NOMO-1 treated with DMSO at 0.1 percent for 48 hours (cell line): ENCODE data around the gene NRGN.

Experiments used
- DNase-seq: peaks from one replicate; lab custom pipeline; 2025; ENCODE audit not compliant: unreplicated experiment; lab: John Stamatoyannopoulos, UW

NRGN gene

DNA sequence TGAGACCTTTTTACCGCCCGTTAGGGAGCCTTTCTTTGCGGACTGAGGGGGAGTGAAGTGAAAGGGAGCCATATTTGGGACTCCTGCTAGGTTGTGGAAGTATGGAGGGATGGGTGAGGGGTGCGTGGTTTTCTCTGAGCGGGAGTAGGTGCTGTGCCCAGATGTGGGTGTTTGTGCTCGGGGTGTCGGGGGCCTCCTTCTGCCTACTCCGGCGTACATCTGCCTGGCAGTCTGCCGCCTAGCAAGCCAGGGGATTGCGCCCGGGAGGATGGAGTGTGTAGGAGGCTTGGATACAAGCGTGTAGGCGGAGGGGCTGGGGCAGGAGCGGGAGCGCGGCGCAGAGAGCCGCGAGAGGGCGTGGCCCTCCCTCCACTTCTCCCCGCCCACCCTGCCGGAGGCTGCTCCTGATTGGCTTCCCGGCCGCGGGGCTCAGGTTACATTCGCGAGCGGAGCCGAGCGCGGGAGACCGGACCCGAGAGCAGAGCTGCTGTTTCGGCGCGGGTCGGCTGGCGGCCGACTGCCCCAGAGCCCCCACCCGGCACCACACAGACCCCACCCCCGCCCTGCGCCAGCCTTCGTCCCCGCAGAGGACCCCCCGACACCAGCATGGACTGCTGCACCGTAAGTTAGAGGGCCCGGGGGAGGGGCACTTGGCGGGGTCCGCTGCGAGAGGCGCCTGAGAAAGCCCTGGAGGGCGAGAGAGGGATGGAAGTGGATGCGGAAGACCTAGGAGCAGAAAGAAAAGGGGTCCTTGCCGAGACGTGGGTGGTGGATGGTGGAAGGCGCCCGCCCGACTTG is at the start of gene NRGN:
TSS of gene NRGN (plus strand) at position 464 of the 798 bp plus-strand sequence. CDS start at position 607, 143 bp downstream.
- DNase-seq: peak; percentile 89

DNA sequence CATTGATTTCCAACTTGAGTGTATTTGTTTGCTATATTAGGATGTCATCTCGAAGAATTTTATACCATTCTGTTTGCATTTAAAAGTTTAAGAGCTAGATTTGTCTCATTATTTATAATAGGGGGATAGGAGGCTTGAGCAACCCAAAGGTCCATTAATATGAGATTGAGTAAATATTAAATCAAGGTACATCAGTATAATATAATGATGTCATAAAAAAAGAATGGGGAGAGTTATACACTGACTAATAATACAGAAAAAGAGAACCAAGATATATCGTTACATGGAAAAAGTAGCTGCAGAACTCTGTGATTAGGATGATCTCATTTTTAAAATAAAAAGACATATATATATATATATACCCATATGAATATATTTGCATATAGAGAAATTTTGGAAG is 46.6 kb upstream of the NRGN start:
- DNase-seq: no peak

DNA sequence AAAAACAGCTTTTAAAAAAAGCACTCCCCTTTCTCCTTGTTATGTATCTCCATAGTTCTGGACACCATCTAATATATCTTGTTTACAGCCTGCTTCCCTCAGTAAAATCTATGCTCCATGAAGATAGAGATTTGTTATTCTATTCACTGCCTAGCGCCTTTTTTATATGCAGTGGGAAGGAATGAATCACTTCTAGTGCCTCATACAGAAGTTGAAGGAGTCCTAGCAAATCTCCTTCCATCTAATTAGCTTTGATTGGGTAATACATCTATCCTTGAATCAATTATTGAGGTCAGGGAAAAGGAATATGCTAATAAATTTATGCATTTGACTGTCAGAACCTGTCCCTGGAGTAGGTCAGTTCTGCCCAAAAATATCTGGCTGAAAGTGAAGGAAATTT is 40.2 kb upstream of the NRGN start:
- no peak for DNase-seq

DNA sequence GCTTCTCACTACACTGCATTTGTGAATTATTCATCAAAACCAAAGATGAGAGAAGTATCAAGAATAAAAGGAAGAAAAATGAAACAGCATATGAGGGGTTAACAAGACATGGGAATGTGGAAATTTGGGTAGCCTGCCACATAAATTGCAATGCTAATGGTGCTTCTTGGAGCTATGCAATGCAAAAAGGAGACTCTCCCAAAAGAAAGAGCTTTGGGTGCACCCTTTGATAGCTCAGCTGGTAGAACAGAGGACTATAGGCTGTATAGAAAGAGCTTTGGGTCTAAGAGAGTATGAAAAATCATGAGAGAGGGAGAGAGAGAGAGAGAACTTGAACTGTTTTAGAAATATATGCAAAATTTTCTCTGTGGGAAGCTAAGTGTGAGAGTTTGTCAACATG is 39.7 kb upstream of the NRGN start:
- DNase-seq: no peak

DNA sequence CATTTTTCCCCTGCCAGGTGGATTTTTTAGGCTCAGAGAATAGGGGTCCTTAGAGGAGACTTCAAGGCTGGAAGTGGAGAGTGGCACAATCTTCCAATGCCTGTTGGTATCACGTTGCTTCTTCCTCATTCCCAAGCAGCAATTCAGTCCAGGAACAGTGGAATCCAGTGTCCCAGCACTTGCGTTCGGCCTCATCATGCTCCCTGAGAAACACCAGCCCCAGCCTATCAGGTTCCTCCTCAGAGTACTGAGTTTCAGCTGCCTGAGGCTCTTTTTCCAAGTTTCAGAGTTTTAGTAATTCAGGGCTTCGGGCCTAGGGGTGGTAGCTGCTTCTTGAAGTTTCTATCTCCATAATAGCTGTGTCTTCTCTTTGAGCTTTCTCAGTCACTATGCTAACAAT is 31.9 kb upstream of the NRGN start:
- DNase-seq: no peak

DNA sequence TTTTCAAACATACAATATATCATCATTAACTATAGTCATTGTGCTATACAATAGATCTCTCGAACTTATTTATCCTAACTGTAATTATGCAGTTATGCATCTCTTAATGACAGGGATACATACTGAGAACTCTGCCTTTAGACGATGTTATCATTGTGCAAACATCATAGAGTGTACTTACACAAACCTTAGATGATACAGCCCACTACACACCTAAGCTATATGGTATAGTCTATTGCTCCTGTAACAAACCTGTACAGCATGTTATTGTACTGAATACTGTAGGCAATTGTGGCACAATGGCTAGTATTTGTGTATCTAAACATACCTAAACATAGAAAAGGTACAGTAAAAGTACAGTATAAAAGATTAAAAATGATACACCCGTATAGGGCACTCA is 27.4 kb upstream of the NRGN start:
- DNase-seq: no peak

DNA sequence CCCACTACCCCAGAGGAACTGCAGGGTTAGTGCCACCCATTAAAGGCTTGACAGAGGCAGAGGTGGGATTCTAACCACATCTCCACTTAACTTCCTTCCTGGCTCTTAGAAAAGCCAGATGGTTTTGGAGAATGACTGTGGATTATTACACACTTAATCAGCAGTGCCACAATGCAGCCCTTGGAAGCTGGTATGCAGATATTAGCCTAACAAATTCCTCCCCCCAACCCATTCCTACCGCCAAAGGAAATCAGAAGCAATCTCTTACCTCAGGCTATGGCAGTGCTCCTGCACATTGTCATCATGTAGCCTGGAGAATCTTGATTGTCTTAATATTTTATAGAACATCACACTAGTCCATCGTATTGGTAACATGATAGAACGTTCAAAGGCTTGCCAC is 23.2 kb upstream of the NRGN start:
- DNase-seq: no peak

DNA sequence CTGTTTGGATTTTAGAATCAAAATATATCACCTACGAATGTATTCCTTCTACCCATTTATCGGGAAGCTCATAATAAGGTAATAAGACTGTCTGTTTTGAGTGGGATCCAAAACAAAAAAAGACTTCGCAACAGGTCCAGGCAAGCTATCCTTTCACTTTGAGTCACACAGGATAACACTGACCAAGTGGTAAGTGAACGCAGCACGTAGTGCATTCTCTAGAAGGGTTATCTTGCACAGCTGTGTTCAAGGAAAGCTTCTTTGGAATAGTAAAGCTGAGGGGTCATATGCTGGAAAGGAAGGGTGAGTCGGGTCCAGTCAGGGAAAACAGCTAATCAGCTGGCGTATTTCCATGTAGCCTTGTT is 22.3 kb upstream of the NRGN start:
- DNase-seq: no peak

DNA sequence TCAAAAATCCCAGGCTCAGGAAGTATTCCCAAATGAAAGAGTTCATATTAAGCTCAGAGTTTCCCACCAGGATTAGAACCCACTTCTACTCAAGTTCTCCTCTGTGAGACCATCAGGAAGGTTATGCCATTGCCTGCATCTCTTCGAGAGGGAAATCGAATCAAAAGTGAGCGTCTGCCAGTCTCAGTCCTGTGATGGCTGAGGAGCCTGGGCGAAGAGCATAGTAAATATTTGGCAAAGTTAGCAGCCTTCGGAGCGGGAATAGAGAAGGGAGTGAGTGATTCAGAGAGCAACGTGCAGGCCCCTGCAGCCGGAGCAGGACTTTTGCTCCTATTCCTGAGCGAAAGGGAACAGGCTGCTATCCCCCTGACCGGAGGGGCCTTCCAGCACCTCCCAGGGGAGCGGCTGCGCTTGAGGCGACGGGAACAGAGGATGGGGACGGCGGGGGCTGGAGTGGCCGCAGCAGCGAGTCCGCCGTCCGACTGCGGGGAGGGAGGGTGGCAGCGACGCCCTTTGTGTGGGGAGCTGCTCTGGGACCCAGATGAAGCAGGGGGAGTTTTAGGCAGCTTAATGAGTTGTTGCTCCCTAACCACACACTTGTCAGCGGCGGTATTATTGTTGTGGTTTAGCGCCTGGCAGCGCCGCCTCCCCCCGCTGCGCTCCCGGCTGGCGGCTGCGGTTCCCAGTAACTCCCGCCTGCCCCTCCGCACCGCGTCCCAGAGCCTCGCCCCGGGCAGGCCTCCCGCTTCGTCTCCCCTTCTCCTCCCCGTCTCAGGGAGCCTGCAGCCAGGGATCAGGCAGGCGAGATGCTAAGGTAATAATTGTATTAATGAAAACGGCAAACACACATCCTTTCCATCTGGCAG is 21.7 kb upstream of the NRGN start:
- no peak for DNase-seq

DNA sequence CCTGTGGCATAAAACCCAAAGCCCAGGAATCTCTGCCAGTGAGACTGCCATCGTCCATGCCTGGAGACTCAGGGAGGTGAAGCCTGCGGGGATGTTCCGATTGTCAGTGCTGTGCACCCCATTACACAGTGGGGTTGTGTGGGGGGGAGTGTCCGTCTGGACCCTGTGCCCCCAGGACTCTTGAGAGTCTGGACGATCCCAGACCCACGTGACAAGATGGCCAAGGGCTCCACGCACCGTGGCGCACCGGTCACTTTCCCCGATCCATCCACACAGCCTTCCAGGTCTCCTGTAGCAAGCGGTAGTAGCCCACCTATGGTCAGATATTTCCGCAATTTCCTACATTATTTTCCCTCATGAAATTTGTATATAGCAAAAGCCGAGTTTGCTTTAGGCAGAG is 20.9 kb upstream of the NRGN start:
- DNase-seq: no peak

DNA sequence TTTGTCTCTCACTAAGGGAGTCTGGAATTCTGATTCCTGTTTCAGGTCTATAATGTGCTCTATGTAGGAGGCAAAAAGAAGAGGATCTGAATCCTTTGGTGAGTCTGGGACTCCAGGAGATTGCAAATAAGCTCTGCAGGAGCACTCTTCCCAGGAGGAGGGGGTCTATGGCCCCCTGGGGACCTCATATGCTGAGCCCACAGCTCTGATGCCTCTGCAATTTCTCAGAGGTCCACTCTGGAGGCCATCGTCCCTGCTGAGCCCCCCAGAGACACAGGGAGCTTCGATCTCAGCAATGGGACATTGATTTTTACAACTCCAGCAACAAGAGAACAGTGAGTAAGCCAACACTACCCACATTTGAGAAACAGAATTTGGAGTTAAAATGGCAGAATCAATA is 20.2 kb upstream of the NRGN start:
- DNase-seq: no peak

DNA sequence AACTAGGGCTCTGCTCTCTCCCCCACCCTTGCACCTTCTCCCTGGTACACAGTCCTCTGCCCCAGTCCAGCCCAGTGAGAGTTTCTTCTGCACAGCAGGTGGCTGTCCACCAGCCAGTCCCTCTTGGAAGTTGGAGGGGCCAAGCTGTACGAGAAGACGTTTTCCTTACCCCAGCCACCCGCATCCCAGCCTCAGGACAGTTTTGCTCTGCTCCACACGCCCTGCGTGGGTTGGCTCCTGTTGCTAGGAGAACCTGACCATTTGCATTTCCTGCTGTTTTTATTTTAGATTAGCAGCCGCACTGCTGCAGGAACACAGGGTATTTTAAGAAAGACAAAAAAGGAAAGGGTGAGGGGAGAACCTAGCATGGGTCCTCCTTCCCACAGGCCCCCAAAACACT is 17.6 kb upstream of the NRGN start:
- no peak for DNase-seq

DNA sequence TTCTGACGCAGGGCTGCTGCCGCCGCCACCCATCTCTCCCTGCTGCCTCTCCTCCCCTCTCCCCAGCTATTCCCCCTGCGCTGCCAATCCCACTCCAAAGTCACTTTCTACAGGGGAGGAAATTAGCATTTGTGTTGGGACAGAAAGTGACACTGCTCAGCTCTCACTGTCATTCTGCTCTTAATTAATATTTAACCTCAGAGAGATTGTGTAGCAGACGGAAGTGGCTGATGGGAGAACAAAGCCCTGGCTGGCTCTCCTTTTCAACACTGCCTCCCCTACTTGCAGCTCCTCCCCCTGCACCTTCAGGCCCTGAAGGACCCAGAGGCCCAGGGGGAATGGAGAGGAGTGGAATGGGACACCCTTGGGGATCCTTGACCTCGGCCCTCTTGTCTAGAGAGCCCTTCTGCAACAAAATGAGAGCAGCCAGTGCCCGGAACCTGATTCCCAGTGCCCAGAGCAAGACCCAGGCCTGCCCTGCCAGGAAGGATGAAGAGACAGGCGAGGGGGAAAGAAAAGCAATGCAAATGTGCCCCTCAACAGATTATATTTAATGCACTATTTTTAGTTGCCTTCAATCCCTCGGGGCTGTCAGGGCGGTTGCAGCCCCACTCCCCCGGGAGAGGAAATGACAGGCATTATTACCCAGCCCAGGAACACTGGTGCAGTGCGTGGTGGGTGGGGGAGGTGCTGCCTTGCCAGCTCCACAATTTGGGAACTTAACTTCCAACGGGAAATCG is 14.6 kb upstream of the NRGN start:
- DNase-seq: peak; percentile 44

DNA sequence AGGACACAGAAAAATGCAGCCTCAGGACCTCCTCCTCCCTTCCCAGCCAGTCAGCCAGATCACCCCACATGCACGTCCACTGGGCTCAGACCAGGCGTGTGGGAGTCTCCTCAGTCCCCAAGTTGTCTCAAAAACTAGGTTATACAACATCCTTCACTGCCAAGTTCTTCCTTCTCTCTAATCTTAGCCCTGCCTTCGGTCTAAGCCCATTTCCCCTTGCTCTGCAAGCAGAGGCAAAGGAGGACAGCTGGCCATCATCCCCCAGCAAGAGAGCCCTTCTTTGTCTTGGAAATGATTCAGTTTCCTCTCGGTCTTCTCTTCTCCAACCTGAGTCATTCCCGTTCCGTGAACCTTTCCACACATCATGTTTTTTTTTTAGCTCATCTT is 14.0 kb upstream of the NRGN start:
- DNase-seq: no peak

DNA sequence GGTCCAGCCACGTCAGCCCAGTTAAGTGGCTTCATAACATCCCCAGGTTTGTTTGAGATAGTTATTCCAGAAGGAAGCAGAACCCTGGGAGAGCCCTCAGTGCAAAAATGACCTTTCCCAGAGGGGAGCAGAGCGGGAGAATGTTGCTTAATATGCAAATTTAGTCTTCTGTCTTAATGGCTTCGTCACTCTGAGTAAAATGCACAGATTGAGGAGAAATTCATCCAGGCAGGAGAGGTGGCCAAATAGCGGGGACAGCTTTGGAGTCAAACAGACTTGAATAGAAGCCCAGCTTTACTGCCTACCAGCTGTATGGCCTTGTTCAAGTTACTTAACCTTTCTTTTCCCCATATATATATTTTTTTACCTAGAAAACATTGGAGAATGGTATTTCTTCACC is 12.3 kb upstream of the NRGN start:
- no peak for DNase-seq

DNA sequence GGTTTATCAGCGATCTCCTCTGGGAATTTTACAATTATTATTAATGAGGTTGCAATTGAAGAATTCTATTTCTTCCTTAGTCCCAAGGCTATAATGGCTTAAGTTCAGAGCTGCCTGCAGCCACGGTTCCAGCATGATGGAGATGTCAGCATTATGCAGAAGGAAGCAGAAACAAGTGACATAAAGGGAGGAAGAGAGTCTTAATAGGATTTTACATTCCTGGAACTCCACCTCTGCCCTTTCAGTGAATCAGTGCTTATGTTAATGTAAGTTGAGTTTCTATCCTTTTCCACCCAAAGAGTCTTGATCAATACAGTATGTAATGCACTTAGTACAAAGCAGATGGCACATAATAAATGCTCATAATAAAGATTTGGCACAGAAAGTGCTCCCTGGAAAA is 11.6 kb upstream of the NRGN start:
- no peak for DNase-seq

DNA sequence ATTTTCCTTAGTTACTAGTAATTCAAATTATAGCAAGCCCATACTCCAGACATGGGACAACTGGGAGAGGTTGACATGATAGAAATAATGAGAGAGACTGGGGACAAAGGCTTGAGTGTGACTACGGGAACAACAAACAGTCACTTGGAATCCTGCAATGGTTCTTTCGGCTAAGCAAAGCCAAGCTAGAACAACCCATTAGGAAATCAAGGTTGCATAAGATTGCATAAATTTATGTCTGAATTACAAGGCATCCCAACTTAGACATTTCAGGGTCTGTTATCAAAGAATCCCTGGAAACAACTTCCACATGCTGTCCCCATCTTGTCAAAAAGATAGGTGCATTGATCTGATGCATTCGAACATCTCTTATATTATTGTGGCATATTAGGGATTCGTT is 10.2 kb upstream of the NRGN start:
- DNase-seq: no peak

DNA sequence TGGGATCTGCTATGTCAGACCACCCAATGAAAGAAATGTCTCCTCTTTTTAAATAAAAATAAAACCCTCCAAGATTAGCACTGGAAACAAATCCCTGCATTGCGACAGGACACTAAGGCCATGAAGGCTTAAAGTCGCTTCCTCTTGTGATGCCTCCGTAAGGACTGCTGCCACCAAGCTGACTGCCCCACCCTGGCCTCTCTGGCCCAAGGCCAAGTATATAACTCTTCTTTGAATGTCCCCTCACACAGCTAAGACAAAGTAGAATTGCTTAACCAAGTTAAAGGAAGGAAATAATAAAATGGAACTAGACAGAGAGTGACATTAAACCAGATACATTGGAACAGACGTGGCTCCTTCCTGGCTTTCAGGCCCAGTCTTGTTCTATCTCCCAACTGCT is 7.5 kb upstream of the NRGN start:
- DNase-seq: peak; percentile 98

DNA sequence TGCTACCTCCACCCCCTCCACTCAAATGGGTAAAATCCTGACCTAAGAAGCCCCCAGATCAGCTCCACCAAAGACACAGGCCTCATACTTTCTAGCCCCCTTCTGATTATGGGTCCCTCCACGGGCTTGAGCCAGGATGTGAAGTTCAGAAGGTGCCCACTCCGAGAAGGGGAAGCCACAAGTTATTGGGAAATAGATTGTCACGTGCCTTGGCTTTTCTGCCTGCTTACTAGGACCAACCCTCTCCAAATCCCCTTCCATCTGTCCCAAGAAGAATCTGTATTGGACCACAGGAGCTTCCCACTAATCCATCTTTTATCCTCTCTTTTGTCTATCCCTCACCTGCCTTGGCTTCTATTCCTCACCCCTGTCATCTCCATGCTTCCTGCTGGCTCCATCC is 3.0 kb upstream of the NRGN start:
- DNase-seq: peak; percentile 81

DNA sequence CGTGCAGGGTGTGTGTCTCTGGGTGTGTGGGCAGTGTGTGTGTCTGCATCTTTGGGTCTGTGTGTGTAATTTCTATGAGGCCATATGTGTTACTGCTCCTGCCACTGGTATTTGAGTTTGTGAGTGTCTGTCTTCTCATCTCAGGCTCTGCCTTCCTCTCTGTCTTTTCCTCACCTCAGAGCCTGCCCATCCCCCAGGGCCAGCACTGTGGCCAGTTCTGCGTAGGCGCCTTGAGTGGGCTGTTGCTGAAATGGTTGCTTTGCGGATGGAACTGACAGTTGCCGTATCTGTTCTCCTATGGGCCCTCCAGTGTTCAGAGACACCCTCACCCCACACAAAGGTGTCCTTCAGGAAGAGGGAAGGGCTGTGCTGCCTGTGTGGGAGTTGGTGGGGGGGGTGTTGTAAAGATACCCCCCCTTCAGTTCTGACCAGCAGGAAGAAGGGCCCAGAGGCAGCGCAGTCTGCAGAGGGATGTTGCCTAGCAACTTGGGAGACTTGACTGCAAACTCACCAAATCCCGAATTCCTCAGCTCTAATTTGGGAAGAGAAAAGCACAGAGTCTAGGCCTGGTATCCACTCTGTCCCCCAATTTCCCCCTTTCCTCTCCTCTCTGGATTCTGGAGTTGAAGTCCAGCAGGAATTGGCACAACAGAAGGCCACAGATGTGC is 2.0 kb upstream of the NRGN start:
- no peak for DNase-seq
